Jurkat, Clone E6-1 (cell line): ENCODE measurements around the gene PGM5.

ENCODE experiments used
- DNase-seq: peaks from one replicate; pipeline ENCODE4 v3.0.0-alpha.2; 2011; ENCODE audit warnings: low read depth, low spot score
- H3K4me3 ChIP-seq: 2 replicates; pipeline ENCODE4 v1.5.1; 2011; ENCODE audit warnings: mild to moderate bottlenecking, low read length, control low read depth, moderate library complexity

PGM5 gene

DNA sequence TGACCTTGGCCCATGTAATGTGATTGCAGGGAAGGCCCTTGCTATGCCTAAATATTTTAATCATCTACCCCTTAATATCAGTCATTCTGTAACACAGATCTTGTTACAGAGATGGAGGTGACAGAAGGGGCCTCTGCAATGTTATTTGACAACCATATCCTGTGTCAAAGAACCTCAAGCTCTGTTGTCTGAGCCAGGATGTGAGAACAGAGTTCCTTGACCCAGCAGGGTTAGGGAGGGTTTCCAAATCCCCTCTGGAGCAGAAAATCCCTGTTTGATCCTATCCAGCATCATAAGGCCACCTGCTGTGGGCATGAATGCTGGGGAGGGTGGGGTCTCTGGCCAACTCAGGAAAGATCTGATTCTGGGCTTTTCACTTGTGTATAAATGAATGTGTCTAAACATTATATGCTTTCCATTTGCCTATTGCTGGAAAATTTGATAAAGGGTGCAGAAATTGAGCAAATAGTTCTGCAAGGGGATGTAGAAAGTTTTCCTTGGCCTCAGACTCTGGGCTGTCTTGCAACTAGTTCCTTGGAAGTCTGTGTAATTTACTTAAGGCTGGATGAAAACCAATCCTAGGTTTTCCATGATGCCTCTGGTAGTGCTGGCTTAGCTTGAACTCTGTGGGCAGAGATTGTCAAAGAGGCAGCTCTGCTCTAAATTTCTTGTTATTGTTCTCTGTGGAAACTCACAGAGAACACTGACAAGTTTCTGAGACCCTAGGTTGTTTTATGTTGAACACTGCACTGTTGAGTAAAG lies 71.0 kb downstream of the PGM5 start:
- DNase-seq, result no peak

GRCh38 chr9:68428481-68428880 lies 72.1 kb downstream of the PGM5 start:
- no peak overlapping the region for H3K4me3 ChIP-seq
- DNase-seq, result no peak

More for the DNA sequence above, 71.0 kb downstream of the PGM5 start:
- no peak overlapping the region for H3K4me3 ChIP-seq

- no peak for DNase-seq
These were observed 73.2 kb downstream of the PGM5 start for GRCh38 chr9:68429631-68430030.

GRCh38 chr9:68431307-68431706 lies 74.9 kb downstream of the PGM5 start:
- no peak overlapping the region for H3K4me3 ChIP-seq
- DNase-seq, result no peak

More at GRCh38 chr9:68429631-68430030, 73.2 kb downstream of the PGM5 start:
- H3K4me3 ChIP-seq, result no peak overlapping the region

- DNase-seq, result no peak
- H3K4me3 ChIP-seq, result no peak overlapping the region
These were observed 77.2 kb downstream of the PGM5 start for GRCh38 chr9:68433531-68434110.

DNA sequence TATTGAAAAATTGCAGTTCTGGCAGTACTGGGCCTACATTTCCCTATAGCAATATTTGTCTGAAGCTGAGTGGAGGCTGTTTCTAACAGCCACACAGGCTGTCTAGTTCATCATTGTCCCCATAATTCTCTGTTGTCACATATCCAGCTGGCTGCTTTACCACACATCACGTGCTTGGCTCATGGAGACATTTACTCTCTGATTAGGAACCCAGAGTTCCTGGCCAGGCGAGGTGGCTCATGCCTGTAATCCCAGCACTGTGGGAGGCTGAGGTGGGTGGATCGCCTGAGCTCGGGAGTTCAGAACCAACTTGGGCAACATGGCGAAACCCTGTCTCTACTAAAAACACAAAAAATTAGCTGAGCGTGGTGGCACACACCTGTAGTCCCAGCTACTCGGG lies 81.4 kb downstream of the PGM5 start:
- no peak overlapping the region for H3K4me3 ChIP-seq
- DNase-seq, result no peak

DNA sequence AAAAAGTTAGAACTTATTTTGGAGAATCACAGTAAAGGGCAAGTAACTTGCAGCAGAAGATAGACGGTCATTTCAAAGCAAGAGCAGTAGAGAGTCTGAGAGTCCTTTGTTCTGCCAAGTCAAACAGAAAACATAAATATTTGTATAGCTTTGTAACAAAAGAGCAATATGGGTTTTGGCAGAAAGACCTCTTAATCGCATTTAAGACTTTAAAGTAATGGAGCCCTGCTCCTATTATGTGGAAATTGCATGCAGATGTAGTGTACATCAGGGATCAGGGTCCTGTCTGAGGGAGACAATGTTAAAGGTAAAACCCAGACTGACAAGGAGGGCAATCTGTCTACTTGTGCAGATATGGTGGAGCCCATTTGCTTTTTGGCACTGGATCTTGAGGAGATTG lies 87.2 kb downstream of the PGM5 start:
- DNase-seq, result no peak
- H3K4me3 ChIP-seq, result no peak overlapping the region

- no peak overlapping the region for H3K4me3 ChIP-seq
- no peak for DNase-seq
These were observed 90.4 kb downstream of the PGM5 start for GRCh38 chr9:68446836-68447235.

DNA sequence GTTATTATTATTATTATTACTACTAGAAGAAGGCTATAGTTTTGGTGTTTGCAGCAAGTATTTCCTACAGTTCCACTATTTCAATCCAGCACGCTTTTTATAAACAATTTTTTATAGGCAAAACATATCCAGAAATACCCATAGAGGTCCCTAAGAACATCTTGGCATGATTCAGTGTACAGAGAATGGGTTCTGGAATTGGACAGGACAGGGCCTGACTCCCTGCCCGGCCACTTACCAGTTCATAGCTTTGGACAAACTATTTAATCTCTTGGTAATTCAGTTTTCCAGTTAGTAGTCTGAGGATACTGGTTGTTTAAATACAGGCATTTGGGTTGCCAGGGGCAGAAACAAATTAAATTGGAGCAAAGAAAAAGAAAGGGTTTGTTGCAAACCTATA lies 91.2 kb downstream of the PGM5 start:
- no peak overlapping the region for H3K4me3 ChIP-seq
- no peak for DNase-seq

DNA sequence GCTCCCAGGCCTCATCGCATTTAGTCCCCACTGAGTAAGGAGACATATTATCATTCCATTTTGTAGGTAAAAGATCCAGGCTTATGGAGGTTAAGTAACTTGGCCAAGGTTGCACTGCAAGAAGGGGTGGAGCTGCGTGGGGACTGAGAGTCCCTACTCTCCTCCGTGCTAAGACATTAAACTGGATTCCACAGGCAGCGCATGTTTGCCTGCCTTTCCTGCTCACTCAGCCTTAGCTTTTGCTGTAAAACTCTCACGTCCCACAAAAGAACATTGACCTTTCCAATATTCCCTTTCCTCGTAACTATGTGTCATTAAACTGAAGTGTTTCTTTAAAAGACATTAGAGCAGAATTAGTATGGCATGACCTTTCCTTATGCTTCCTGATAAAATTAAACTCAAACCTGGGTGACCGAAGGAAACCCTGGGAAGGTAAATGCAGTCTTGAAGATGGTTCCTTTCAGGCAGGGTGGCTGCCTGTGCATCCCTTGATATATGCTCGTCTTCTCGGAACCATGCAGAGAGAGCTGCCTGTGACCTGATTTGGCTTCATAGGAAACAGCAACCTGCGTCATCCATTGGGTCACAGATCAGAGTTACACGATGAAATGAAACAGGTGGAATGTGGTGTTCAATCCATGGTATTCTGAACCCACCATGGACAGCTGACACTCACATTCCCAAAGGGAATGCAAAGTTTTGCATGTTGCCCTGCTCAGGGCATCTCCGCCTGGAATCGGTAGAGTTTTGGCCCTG lies 98.3 kb downstream of the PGM5 start:
- DNase-seq, result no peak

DNA sequence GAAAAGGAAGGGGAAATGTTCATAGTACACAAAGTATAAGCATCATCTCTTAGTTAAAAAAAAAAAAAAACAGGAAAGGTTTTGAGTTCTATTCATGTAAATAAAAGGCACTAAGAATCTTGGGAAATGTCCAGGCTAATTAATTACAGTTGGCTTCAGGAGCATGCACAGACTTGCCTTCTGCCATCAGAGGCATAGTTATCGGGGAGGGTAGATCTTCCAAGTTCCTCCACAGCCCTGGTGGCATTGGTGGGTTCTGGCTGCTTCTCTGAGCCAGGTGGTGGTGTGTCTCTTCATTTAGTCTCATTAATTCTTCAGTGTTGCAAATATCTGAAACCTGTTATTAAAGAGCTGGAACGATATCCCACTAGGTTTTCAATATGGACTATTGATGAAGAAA lies 99.0 kb downstream of the PGM5 start:
- H3K4me3 ChIP-seq, result no peak overlapping the region
- no peak for DNase-seq

More for the DNA sequence above, 98.3 kb downstream of the PGM5 start:
- no peak overlapping the region for H3K4me3 ChIP-seq

DNA sequence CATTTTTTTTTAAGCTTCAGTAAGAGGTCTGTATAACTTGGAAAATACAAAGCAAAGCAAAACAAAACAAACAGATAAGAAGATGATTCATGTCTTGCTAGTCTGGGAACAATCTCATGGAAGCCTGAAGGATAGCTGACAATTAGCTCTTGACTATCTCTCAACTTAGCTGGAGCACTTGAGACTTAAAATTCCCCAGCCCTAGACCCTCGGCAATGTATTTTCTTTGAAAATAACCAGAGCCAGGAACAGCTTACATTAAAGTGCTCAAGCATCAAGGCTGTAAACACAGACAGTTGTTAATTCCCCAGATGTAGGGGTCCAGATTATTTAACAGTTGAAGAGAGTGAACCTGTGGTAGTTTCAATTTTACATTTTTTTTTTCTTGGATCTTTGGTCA lies 101.4 kb downstream of the PGM5 start:
- no peak for DNase-seq
- H3K4me3 ChIP-seq, result no peak overlapping the region

- no peak for DNase-seq
- no peak overlapping the region for H3K4me3 ChIP-seq
These were observed 102.5 kb downstream of the PGM5 start for GRCh38 chr9:68458918-68459317.

GRCh38 chr9:68462105-68462775 lies 105.8 kb downstream of the PGM5 start:
- no peak overlapping the region for H3K4me3 ChIP-seq
- no peak for DNase-seq

- no peak overlapping the region for H3K4me3 ChIP-seq
- no peak for DNase-seq
These were observed 113.7 kb downstream of the PGM5 start for GRCh38 chr9:68470067-68470466.

DNA sequence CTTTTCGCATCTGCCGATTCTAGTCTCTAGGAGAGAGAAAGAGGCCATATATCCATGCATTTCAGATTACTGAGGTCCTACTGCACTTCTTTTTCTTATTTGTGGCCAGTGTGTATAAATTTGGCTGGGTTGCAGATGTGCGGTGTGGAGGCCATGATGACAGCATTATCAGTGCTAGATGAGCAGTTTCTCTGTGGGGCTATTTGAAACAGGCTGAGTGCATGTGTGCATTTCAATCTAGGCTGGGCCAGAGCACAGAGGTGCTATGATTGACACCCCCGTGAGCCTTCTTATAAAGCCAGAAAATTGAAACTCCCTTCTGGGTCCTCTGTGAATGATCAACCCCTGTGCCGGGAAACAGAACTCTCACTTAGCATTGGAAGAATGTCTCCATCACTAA lies 114.2 kb downstream of the PGM5 start:
- H3K4me3 ChIP-seq, result no peak overlapping the region
- no peak for DNase-seq

DNA sequence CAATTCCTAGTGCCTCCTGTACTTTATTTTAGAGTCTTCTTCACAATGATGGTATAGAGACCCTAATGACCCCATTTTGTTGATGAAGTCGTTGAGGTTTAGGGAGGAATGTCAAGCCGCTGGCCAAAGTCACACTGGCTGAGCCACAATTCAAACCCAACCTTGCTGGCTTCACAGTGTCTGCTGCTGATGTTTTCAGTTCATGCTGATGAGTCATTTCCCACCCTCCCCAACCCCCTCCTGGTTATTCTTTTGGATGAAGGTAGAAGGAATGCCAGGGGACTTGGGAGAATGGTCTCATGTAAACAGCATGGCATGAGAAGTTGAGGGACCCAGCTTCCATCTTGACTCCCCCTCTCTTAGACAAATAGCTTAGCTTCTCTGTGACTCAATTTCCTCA lies 115.7 kb downstream of the PGM5 start:
- no peak overlapping the region for H3K4me3 ChIP-seq
- no peak for DNase-seq

DNA sequence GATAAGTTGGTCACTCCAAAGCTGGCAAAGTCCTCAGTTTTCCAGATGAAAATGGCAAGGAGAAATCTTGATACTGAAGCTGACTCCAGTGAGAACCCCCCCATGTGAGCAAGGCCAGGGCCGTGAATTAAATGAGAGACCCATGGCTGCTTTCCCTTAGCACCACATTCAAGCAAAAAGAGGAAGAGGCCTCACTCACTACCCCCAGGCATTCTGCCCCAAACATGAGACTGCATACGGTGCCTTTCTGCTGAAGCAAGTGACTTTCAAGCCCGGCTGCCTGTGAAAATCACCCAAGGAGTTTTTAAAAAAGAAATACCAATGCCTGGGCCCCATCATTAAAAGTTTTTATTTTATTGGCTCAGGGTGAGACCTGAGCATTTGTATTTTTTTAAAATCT lies 117.4 kb downstream of the PGM5 start:
- no peak for DNase-seq
- H3K4me3 ChIP-seq, result no peak overlapping the region

GRCh38 chr9:68476422-68476821 lies 120.0 kb downstream of the PGM5 start:
- no peak overlapping the region for H3K4me3 ChIP-seq
- no peak for DNase-seq

DNA sequence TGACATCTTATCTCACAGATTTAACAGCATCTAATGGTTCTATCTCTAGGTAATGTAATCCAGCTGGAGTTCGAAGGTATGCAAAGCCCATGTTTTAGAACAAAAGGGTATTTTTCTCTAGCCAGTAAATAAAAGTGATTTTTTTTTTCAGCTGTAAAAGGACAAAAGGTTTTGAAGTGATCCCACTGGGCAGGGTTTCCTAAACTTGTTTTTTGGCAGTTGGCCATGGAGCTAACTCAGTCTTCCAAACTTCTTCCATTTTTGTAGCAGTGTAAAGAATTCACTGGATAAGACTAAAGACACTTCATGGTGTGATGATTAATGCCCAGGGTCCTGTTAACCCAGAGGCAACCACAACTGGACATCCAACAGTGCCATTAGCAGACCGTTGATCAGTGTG lies 120.4 kb downstream of the PGM5 start:
- H3K4me3 ChIP-seq, result no peak overlapping the region

More for the DNA sequence above, 120.4 kb downstream of the PGM5 start:
- no peak for DNase-seq
